OCI-LY3 (cell line): ENCODE data around the gene RANBP3.

Experiments used
- EZH2phosphoT487 ChIP-seq: fragments of 200-600 bp; shearing (Covaris generic); IDR thresholded peaks from 2 replicates; pipeline ENCODE4 v1.6.1; 2018; ENCODE audit warnings: antibody characterized with exemption, mixed run types, low read depth
- TF ChIP-seq, protein P1 (sequence below): fragments of 200-600, 300-600 bp; sonication (generic); IDR thresholded peaks from 2 replicates; pipeline ENCODE4 v1.5.1; 2014; ENCODE audit warnings: antibody characterized with exemption, low read length, low read depth

DNA sequence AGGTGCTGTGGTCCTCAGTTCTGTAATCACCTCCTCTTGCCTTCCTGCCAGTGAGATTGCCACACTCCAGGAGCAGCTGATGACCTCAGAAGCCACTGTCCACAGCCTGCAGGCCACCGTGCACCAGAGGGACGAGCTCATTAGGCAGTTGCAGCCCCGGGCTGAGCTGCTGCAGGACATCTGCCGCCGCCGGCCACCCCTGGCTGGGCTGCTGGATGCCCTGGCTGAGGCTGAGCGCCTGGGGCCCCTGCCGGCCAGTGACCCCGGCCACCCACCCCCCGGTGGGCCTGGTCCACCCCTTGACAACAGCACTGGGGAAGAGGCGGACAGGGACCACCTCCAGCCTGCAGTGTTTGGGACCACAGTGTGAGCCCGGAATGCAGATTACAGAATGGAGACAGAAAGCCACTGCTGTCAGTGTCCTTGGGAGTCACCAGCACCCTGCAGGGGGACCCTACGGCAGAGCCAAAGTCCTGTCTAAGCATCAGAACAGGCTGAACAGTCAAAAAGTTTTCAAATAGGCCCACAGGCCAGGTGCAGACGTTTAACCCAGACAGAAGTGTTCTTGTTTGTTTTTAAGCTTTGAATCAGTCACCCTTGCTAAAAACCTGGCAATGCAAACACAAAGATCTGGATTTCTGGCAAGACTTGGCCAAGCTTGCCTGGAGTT is 69.0 kb downstream of the RANBP3 start:
- TF ChIP-seq, protein P1, sequence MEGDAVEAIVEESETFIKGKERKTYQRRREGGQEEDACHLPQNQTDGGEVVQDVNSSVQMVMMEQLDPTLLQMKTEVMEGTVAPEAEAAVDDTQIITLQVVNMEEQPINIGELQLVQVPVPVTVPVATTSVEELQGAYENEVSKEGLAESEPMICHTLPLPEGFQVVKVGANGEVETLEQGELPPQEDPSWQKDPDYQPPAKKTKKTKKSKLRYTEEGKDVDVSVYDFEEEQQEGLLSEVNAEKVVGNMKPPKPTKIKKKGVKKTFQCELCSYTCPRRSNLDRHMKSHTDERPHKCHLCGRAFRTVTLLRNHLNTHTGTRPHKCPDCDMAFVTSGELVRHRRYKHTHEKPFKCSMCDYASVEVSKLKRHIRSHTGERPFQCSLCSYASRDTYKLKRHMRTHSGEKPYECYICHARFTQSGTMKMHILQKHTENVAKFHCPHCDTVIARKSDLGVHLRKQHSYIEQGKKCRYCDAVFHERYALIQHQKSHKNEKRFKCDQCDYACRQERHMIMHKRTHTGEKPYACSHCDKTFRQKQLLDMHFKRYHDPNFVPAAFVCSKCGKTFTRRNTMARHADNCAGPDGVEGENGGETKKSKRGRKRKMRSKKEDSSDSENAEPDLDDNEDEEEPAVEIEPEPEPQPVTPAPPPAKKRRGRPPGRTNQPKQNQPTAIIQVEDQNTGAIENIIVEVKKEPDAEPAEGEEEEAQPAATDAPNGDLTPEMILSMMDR = no peak
- TF ChIP-seq EZH2phosphoT487 = no peak
